ENCODE results near the gene PHKA2.

PHKA2 gene

GRCh38 chrX:18966624-18967023 is 17.3 kb downstream of the PHKA2 start:
- H3K4me3 ChIP-seq (ENCODE audit: low read depth, low read length): no peak overlapping the region
- TF ChIP-seq CTCF (IDR thresholded peaks at IDR 0.05; ENCODE audit: low read depth, low read length, missing control alignments): no peak
- H3K36me3 ChIP-seq (replicated peaks): no peaks in the 10 kb centered on the region
- in situ Hi-C loops (cut with HindIII; ENCODE audit: low pct_ligation_motif_present, low sequenced_read_pairs): no loop called here
- no peak overlapping the region for H3K27ac ChIP-seq
- DNase-seq: no peak
- H3K27me3 ChIP-seq (replicated peaks): no peaks in the 10 kb centered on the region

GRCh38 chrX:18964901-18965300 is 19.0 kb downstream of the PHKA2 start:
- DNase-seq: no peak
- in situ Hi-C loops (cut with HindIII; ENCODE audit: low pct_ligation_motif_present, low sequenced_read_pairs): no loop called here
- H3K27ac ChIP-seq: no peak overlapping the region
- no peaks in the 10 kb centered on the region for H3K36me3 ChIP-seq (replicated peaks)
- no peak for TF ChIP-seq CTCF (IDR thresholded peaks at IDR 0.05; ENCODE audit: low read depth, low read length, missing control alignments)
- no peaks in the 10 kb centered on the region for H3K27me3 ChIP-seq (replicated peaks)
- no peak overlapping the region for H3K4me3 ChIP-seq (ENCODE audit: low read depth, low read length)

GRCh38 chrX:18964026-18964425 is 19.9 kb downstream of the PHKA2 start:
- in situ Hi-C loops (cut with HindIII; ENCODE audit: low pct_ligation_motif_present, low sequenced_read_pairs): no loop called here

GRCh38 chrX:18962329-18962728 is 21.6 kb downstream of the PHKA2 start:
- no peaks in the 10 kb centered on the region for H3K27me3 ChIP-seq (replicated peaks)
- H3K36me3 ChIP-seq (replicated peaks): no peaks in the 10 kb centered on the region
- no peak for DNase-seq
- no peak overlapping the region for H3K4me3 ChIP-seq (ENCODE audit: low read depth, low read length)
- no peak overlapping the region for H3K27ac ChIP-seq
- no peak for TF ChIP-seq CTCF (IDR thresholded peaks at IDR 0.05; ENCODE audit: low read depth, low read length, missing control alignments)
- in situ Hi-C loops (cut with HindIII; ENCODE audit: low pct_ligation_motif_present, low sequenced_read_pairs): no loop called here

More at GRCh38 chrX:18964026-18964425, 19.9 kb downstream of the PHKA2 start:
- H3K27ac ChIP-seq: no peak overlapping the region
- H3K36me3 ChIP-seq (replicated peaks): no peaks in the 10 kb centered on the region
- H3K27me3 ChIP-seq (replicated peaks): no peaks in the 10 kb centered on the region
- DNase-seq: no peak
- H3K4me3 ChIP-seq (ENCODE audit: low read depth, low read length): no peak overlapping the region
- no peak for TF ChIP-seq CTCF (IDR thresholded peaks at IDR 0.05; ENCODE audit: low read depth, low read length, missing control alignments)

GRCh38 chrX:18961686-18962085 is 22.2 kb downstream of the PHKA2 start:
- no peak for TF ChIP-seq CTCF (IDR thresholded peaks at IDR 0.05; ENCODE audit: low read depth, low read length, missing control alignments)
- peak; percentile 12 for DNase-seq
- Histone ChIP-seq H3K27ac (no peak overlapping the region), H3K27me3 (replicated peaks) (no peaks in the 10 kb centered on the region), H3K4me3 (ENCODE audit: low read depth, low read length) (no peak overlapping the region), H3K36me3 (replicated peaks) (no peaks in the 10 kb centered on the region)
- in situ Hi-C loops (cut with HindIII; ENCODE audit: low pct_ligation_motif_present, low sequenced_read_pairs): no loop called here

- in situ Hi-C loops (cut with HindIII; ENCODE audit: low pct_ligation_motif_present, low sequenced_read_pairs): no loop called here
- TF ChIP-seq CTCF (IDR thresholded peaks at IDR 0.05; ENCODE audit: low read depth, low read length, missing control alignments): no peak
- no peaks in the 10 kb centered on the region for H3K27me3 ChIP-seq (replicated peaks)
- no peak overlapping the region for H3K4me3 ChIP-seq (ENCODE audit: low read depth, low read length)
- DNase-seq: no peak
- H3K27ac ChIP-seq: no peak overlapping the region
- H3K36me3 ChIP-seq (replicated peaks): no peaks in the 10 kb centered on the region
These were observed 27.4 kb downstream of the PHKA2 start for GRCh38 chrX:18956303-18957032.
